Left renal cortex interstitium (tissue), 4 donors: Measurements from ENCODE around the gene ARHGAP10. TPM values are rescaled to one million over a fixed set of nuclear protein-coding genes. Genes with fewer than 3 reads are reported as not detected.

Experiments used
- DNase-seq, 4 donors: peaks; one replicate each; pipeline ENCODE4 v3.0.0-alpha.2; 2013; ENCODE audit warnings: low read depth in 4 of 4, low spot score in 2 of 4, missing footprints in 1 of 4
- polyA plus RNA-seq, 4 donors: library from polyadenylated mRNA; unstranded; fragments of 120-200 nt; gene quantifications; one replicate each; pipeline ENCODE4 v1.2.1, GENCODE V29; 2013; ENCODE audit not compliant: insufficient read length in 4 of 4

ARHGAP10 gene
- polyA plus RNA-seq, 4 donors: 18.3 to 20.9 (median 19.5) TPM

DNA sequence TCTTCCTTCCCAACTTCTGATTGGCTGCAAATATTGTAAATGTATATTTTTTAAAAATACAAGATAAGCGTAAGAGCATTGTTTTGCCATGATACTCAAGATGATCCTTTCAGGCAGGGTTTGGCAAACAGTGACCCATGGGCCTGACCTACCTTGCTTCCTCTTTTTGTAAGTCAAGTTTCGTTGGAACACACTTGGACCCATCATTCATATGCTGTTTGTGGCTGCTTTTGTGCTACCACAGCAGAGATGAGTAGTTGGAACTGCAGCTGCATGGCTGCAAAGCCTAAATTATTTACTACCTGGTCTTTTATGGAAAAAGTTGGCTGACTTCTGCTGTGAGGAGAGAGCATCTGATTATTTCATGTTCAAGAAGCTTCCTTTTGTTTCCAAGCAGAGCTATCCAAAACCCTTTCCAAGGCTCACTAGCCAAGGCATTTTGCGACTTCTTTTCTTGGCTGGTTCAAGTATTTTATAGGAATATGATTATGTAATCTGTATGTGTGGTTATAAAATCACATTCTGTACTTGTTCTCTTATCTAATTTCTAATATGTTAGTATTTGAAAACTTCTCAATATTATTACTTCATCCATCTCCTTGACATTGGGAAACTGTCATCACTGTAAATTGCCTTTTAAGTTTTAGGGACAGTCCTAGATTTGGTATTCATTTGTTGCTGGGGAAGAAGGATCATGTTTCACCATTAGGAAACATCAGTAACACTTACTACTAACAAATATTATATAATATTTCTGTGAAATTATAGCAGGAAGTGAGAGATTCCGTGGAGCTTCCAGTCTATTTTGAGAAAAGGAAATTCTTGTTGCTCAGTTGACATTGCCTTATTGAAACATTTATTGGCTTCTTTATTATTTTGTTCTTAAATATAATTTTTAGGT, 109.2 kb downstream of the ARHGAP10 start:
- DNase-seq: no peak

DNA sequence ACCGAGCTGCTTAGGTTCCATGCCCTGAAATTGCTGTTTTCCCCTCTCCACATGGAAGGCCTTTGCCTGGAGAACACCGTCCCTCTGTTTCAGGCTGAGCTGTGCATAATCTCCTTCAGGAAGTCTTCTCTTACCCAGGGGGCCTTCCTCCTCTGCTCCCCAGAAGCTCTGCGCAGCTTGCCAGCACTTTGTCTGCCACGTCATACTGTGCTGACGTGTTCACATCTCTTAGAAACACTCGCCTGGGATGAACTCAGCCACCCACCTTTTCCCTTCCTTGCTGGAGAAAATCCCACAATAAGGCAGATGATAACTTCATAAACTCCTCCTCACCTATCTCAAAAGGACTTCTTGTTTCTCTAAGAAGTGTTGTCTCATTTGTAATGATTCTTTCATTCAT, 110.7 kb downstream of the ARHGAP10 start:
- no peak for DNase-seq

DNA sequence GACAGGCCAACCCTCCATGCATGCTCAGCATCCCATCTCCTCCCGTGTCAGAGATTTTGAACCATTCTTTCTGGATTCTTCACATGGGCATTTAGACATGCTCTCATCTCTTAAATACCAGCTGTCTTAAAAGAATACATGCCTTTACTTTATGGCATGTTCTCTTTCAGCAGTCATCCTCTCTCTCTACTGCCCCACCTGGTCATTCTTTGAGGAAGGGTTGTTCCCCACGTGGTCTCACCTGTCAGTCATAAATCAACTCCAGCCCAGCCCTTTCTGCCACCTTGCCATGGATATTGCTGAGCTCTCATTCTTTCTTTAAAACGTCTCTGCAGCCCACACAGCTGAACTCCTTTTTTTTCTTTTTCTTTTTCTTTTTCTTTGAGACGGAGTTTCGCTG, 111.3 kb downstream of the ARHGAP10 start:
- no peak for DNase-seq

DNA sequence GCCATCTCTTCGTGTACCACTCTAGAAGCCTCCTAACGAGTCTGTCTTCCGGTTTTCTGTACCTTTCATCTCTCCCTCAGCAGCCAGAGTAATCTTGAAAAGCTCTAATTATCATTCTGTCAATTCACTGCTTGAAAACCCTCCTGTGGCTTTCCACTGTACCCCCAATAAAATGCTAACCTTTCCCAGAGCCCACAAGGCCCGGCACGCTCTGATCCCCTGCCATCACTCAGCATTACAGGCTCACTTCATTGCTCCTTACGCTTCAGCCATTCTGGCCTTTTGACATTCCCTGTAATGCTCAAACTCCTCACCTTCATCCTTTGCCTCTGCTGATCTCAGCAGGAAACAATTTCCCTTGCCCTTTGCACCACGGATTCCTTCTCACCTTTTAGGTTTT, 112.9 kb downstream of the ARHGAP10 start:
- no peak for DNase-seq

DNA sequence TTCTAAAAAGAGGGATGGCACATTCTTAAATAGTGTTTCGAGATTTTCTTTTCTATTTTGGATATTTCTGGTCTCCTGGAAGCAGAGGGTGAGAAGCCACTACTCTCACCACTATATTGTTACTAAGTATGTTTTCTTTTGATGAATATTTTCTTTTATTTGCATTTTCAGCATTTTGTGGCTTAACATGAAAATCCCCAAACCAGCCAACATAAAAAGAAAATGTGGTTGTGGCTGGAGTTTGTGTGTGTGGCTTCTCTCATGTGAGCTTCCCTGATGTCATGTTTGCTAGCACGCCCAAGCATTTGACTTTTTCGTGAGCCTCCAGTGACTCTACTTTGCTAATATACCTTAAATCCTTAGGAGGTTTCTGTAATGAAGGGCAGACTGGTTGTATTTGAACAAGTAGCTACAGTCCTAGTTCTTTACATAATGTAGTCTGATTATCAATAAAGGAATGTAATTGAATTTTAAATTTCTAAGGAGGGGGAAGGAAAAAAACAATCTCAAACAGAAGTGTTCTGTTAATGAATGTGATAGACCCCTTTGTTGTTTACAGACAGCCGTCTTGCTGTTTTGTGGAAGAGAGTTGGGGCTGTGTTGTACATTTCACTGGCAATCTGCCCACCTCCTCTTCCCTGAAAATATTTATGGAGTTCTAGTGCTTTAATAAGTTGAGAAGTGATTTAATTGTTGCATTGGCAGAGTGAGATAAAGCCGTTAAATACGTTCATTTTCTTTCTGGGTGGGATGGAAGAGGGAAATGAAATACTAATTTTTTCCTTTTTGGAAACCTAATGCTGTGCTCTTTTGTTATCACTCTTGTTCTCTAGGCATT, 114.6 kb downstream of the ARHGAP10 start:
- no peak for DNase-seq

GRCh38 chr4:147847751-147848590, 116.1 kb downstream of the ARHGAP10 start:
- DNase-seq: no peak

DNA sequence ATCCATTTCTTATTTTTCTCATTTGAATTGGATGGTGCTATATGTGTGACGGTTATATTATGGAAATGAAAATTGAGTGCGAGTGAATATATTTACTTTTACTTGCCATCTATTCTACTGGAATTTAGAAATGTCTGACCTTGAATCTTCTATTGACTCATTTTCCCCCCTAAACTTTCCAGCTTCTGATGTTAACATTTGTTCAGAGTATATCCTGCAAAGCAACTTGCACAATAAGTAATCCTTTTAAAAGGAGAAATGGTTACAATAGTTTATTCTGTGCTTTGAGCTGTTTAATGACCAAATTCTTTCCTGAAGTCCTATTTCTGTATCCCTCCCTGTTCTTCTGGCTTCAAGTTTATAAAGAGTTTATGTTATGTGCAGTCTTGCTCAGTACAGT, 116.7 kb downstream of the ARHGAP10 start:
- DNase-seq: no peak

GRCh38 chr4:147851135-147851534, 119.2 kb downstream of the ARHGAP10 start:
- no peak for DNase-seq

DNA sequence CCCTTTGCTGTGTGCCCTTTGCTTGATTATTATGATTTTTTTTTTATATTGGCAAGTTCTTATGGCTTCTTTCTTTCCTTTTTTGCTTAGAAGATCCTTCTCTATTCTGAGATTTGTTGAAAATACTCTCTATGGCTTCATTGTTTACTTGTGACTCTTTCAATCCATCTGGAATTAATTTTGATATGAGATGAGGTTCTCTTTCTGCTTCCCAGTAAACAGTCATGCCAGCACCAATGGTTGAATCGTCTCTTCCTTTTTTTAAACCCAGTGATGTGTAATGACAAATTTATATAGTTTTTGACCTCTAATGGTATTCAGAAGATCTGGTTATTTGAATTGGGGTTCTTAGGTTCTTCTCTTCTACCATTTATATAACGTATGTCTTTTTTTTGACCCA, 121.8 kb downstream of the ARHGAP10 start:
- no peak for DNase-seq

DNA sequence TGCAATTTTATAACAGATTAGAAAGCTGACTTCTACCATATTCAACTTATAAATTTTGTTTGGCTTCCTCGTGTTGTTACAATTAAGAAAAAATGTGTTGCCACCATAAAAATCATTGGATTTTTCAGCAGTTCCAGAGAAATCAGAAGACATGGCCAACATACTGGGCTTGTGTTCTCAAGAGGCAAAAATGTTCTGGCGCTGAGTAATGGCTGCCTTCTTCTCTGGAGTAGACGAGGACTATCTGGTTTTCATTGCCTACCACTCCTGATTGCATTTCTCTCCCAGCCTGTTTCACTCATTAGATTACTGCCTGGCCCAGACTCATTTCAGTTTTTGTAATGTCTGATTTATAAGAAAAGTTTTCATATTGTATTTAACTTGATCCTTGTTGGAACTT, 122.3 kb downstream of the ARHGAP10 start:
- DNase-seq: no peak

DNA sequence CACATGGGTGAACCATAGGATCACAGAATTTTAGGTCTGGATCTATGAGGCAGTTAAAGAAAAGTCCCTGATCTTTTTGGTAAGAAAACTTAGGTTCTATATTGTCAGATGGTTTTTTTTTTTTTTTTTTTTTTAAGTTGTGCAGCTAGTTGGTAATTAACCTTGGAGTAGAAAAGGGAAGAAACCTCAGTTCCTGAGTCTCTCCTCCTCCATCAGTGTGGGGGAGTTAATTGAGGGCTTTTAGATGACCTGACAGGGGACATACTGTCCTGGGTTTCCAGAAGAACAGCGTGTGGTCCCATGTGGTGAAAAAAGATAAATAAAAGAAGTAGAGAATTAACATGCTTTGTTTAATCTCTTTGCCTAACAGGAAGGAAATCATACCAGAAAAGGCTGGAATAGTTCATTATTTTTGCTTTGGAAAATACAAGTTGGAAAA, 123.7 kb downstream of the ARHGAP10 start:
- no peak for DNase-seq

DNA sequence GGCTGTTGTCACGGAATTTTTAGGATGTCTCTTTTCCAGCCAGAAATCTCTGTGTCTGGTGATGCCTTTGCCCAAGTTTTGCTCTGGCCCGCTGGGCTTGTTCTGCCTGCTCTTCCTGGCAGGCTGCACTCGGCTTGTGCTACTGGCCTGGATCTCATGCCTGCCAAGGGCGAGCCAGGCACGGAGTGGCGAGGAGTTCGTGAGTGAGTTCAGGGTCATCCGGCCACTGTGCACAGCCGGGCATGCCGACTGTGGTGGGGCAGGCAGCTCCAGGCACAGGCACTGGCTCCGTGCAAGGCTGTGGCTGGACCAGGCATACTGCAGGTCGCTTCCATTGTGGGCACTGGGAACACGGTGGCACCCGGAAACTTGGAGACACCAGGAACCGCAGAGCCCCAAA, 129.1 kb downstream of the ARHGAP10 start:
- DNase-seq: no peak

GRCh38 chr4:147862043-147862692, 130.3 kb downstream of the ARHGAP10 start:
- DNase-seq: no peak

DNA sequence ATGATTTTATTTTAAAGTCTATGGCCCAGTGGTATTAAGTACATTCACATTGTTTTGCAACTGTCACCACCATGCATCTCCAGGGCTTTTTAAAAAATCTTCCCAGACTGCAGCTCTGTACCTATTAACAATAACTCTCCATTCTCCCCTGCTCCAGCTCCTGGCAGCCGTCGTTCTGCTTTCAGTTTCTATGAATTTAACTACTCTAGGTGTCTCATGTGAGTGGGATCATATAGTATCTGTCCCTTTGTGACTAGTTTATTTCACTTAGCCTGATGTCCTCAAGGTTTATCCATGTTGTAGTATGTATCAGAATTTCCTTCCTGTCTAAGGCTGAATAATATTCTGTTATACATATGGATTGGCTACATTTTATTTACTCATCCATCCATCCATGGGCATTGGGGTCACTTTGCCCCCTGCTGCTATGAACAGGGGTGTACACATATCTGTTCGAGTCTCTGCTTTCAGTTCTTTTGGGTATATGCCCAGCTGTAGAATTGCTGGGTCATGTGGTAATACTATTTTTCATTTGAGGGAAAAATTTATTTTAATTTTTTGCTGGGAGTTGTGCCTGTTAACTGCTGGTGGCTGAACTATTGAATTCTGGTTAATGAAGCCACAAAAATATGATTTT, 131.3 kb downstream of the ARHGAP10 start:
- no peak for DNase-seq

DNA sequence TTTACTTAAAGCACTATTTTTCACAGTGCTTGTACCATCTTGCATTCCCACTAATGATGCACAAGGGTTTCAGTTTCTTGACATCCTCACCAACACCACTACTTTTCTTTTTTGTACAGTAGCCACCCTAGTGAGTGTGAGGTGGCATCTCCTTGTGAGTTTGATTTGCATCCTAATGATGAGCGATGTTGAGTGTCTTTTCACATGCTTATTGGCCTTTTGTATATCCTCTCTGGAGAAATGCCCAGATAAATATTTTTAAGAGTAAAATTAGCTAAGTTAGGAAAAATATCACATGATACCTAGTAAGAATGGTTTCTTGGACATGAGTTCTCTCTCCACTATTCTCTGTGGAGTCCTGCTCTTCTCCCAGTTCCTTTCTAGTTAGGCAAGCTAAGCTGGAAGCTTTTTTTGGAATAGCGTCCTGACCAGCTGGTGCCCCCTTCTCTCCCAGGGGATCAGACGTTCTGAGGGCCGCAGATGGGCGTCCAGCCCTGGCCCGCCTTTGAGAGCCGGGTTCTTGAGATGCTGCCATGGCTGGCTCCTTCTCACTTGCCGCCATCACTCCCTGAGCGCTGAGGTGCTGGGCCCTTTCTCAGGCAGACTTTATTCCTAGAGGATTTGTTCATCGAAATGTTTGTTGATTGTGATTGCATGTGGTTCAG, 132.1 kb downstream of the ARHGAP10 start:
- no peak for DNase-seq

DNA sequence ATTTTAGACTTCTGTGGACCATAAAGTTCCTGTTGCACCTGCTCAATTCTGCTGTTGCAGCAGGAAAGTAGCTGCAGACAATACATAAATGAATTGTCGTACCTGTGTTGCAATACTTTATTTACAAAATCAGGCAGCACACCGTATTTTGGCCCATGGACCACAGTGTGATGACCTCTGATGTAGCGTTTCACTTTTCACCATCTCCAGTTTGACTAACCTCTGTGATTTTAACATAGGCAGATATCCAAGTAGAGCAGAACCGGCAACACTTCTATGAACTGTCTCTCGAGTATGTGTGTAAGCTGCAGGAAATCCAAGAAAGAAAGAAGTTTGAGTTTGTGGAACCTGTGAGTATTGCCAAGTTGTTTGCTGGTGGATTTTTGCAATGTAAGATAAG, 132.7 kb downstream of the ARHGAP10 start:
- no peak for DNase-seq

- DNase-seq: no peak
These were observed 134.0 kb downstream of the ARHGAP10 start for GRCh38 chr4:147865926-147866325.

GRCh38 chr4:147866532-147867271, 134.8 kb downstream of the ARHGAP10 start:
- peak; percentile 74 to 90 (median 82) for DNase-seq
